ENCODE data around the gene FUBP3.
"Not testable (repeated sequence)": the region's sequence is repeated elsewhere in the genome, so short reads cannot be mapped to it uniquely, and the experiment has no call there.

The FUBP3 gene

GRCh38 chr9:130681769-130682420, 102.5 kb downstream of the FUBP3 start:
- H3K27me3 ChIP-seq (replicated peaks): peaks cover 7% of the 10 kb centered on the region
- H3K27ac ChIP-seq: no peak overlapping the region
- TF ChIP-seq, protein P1, sequence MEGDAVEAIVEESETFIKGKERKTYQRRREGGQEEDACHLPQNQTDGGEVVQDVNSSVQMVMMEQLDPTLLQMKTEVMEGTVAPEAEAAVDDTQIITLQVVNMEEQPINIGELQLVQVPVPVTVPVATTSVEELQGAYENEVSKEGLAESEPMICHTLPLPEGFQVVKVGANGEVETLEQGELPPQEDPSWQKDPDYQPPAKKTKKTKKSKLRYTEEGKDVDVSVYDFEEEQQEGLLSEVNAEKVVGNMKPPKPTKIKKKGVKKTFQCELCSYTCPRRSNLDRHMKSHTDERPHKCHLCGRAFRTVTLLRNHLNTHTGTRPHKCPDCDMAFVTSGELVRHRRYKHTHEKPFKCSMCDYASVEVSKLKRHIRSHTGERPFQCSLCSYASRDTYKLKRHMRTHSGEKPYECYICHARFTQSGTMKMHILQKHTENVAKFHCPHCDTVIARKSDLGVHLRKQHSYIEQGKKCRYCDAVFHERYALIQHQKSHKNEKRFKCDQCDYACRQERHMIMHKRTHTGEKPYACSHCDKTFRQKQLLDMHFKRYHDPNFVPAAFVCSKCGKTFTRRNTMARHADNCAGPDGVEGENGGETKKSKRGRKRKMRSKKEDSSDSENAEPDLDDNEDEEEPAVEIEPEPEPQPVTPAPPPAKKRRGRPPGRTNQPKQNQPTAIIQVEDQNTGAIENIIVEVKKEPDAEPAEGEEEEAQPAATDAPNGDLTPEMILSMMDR (IDR thresholded peaks at IDR 0.05; ENCODE audit: low read depth, low read length, missing control alignments): no peak
- peak overlapping the region; percentile 45 for H3K4me3 ChIP-seq (ENCODE audit: low read depth, low read length)
- H3K36me3 ChIP-seq (replicated peaks): no peaks in the 10 kb centered on the region
- DNase-seq: no peak
- in situ Hi-C loops (cut with HindIII; ENCODE audit: low pct_ligation_motif_present, low sequenced_read_pairs): no loop called here

GRCh38 chr9:130682421-130683121, 103.2 kb downstream of the FUBP3 start:
- peak; percentile 42 for DNase-seq
- no peaks in the 10 kb centered on the region for H3K36me3 ChIP-seq (replicated peaks)
- in situ Hi-C loops (cut with HindIII; ENCODE audit: low pct_ligation_motif_present, low sequenced_read_pairs): no loop called here
- H3K27me3 ChIP-seq (replicated peaks): peaks cover 7% of the 10 kb centered on the region
- TF ChIP-seq, protein P1 (IDR thresholded peaks at IDR 0.05; ENCODE audit: low read depth, low read length, missing control alignments): peak; percentile 87
- H3K4me3 ChIP-seq (ENCODE audit: low read depth, low read length): no peak overlapping the region
- no peak overlapping the region for H3K27ac ChIP-seq

DNA sequence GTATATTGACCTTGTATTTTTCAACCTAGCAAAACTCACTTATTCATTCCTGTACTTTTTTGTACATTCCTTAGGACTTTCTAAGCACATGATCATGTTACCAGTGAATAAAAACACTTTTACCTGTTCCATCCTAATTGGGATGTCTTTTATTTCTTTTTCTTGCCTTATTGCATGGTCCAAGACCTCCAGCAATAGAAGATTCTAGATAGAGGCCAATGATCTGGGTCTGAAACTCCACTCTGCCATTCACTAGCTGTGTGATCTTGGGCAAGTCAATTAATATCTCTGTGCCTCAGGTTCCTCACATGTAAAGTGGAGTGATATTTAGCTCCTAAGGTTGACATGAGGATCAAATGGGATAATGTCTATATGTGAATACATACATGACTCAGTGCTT, 105.7 kb downstream of the FUBP3 start:
- Histone ChIP-seq H3K4me3 (ENCODE audit: low read depth, low read length) (no peak overlapping the region), H3K36me3 (replicated peaks) (no peaks in the 10 kb centered on the region), H3K27me3 (replicated peaks) (peaks cover 3% of the 10 kb centered on the region), H3K27ac (no peak overlapping the region)
- DNase-seq: no peak
- in situ Hi-C loops (cut with HindIII; ENCODE audit: low pct_ligation_motif_present, low sequenced_read_pairs): no loop called here
- TF ChIP-seq, protein P1 (IDR thresholded peaks at IDR 0.05; ENCODE audit: low read depth, low read length, missing control alignments): no peak

DNA sequence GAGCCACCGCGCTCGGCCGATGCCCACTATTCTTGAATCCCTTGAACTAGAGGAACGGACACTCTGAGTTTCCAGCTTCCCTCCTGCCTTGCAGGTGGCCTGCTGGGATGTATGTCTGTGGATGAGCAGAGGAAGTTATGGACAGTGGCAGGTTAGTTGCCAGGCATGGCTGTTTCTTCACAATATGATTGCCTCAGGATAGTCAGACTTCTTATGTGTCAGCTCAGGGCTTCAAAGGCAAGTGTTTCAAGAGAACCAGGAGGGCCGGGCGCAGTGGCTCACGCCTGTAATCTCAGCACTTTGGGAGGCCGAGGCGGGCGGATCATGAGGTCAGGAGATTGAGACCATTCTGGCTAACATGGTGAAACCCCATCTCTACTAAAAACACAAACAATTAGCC, 106.6 kb downstream of the FUBP3 start:
- H3K27me3 ChIP-seq (replicated peaks); H3K4me3 ChIP-seq (ENCODE audit: low read depth, low read length); in situ Hi-C loops (cut with HindIII; ENCODE audit: low pct_ligation_motif_present, low sequenced_read_pairs); DNase-seq; H3K27ac ChIP-seq; H3K36me3 ChIP-seq (replicated peaks): not testable (repeated sequence)

- in situ Hi-C loops (cut with HindIII; ENCODE audit: low pct_ligation_motif_present, low sequenced_read_pairs): no loop called here
- TF ChIP-seq, protein P1 (IDR thresholded peaks at IDR 0.05; ENCODE audit: low read depth, low read length, missing control alignments): no peak
Measured at GRCh38 chr9:130687615-130688014, 108.2 kb downstream of the FUBP3 start.

More at GRCh38 chr9:130687615-130688014, 108.2 kb downstream of the FUBP3 start:
- H3K27ac ChIP-seq: no peak overlapping the region
- no peaks in the 10 kb centered on the region for H3K36me3 ChIP-seq (replicated peaks)
- H3K4me3 ChIP-seq (ENCODE audit: low read depth, low read length): no peak overlapping the region
- H3K27me3 ChIP-seq (replicated peaks): no peaks in the 10 kb centered on the region
- no peak for DNase-seq
